ENCODE measurements around the gene REEP1. TPM values are rescaled to one million over a fixed set of nuclear protein-coding genes. Genes with fewer than 3 reads are reported as not detected.

Gene REEP1
- total RNA-seq, 4 donors from 2014 or later: 0.39 to 3.3 (median 1.7) TPM

GRCh38 chr2:86338778-86339295 is 1.4 kb upstream of the REEP1 start:
- H3K27me3 ChIP-seq: peaks cover 0 to 63% of the 10 kb centered on the region in 2 donors
- DNase-seq (ENCODE audit: low spot score in 2 of 2): no peak
- H3K9me3 ChIP-seq: peaks cover 0 to 20% (median 0%) of the 10 kb centered on the region in 4 donors
- no peak overlapping the region for H3K27ac ChIP-seq
- 69 to 76% methylated on average over 10 of the region's 10 CpGs for WGBS, 2 donors
- no peak overlapping the region for H3K4me3 ChIP-seq
- H3K36me3 ChIP-seq: no peaks in the 10 kb centered on the region
- no peak for TF ChIP-seq EP300 (IDR thresholded peaks at IDR 0.05)
- no peak for TF ChIP-seq CTCF (IDR thresholded peaks at IDR 0.05)
- TF ChIP-seq POLR2A (IDR thresholded peaks at IDR 0.05): no peak
- H3K4me1 ChIP-seq: peaks cover 0 to 24% (median 14%) of the 10 kb centered on the region in 4 donors

- peaks cover 0 to 24% (median 14%) of the 10 kb centered on the region in 4 donors for H3K4me1 ChIP-seq
- DNase-seq (ENCODE audit: low spot score in 2 of 2): no peak
- H3K9me3 ChIP-seq: peaks cover 0 to 12% (median 0%) of the 10 kb centered on the region in 4 donors
- peaks cover 0 to 63% of the 10 kb centered on the region in 2 donors for H3K27me3 ChIP-seq
- H3K4me3 ChIP-seq: peak overlapping the region; percentile 24 to 64 (median 32)
- WGBS, 2 donors: 2 to 3% methylated on average over 28 to 33 of the region's 45 CpGs
- no peak overlapping the region for H3K27ac ChIP-seq
- no peak for TF ChIP-seq CTCF (IDR thresholded peaks at IDR 0.05)
- TF ChIP-seq POLR2A (IDR thresholded peaks at IDR 0.05): no peak
- no peak for TF ChIP-seq EP300 (IDR thresholded peaks at IDR 0.05)
- H3K36me3 ChIP-seq: no peaks in the 10 kb centered on the region
These were observed 667 bp downstream of the REEP1 start for GRCh38 chr2:86336675-86337243.

GRCh38 chr2:86335865-86336674 is 1.4 kb downstream of the REEP1 start:
- Histone ChIP-seq H3K4me3 (peak overlapping the region in 2 of 4 donors; percentile 38 to 64), H3K36me3 (no peaks in the 10 kb centered on the region), H3K4me1 (peaks cover 0 to 24% (median 14%) of the 10 kb centered on the region in 4 donors), H3K9me3 (peaks cover 0 to 6% (median 0%) of the 10 kb centered on the region in 4 donors), H3K27ac (no peak overlapping the region), H3K27me3 (peaks cover 0 to 63% of the 10 kb centered on the region in 2 donors)
- WGBS, 2 donors: 34 to 44% methylated on average over 15 of the region's 15 CpGs
- no peak for DNase-seq (ENCODE audit: low spot score in 2 of 2)
- no peak for TF ChIP-seq CTCF (IDR thresholded peaks at IDR 0.05)
- TF ChIP-seq POLR2A (IDR thresholded peaks at IDR 0.05): no peak
- TF ChIP-seq EP300 (IDR thresholded peaks at IDR 0.05): no peak

GRCh38 chr2:86333378-86333777 is 4.0 kb downstream of the REEP1 start:
- no peak overlapping the region for H3K27ac ChIP-seq
- H3K36me3 ChIP-seq: no peaks in the 10 kb centered on the region
- TF ChIP-seq POLR2A (IDR thresholded peaks at IDR 0.05) (no peak), CTCF (IDR thresholded peaks at IDR 0.05) (no peak)
- WGBS, 2 donors: 38 to 41% methylated on average over 2 of the region's 2 CpGs
- peaks cover 0 to 23% (median 14%) of the 10 kb centered on the region in 4 donors for H3K4me1 ChIP-seq
- no peak for DNase-seq (ENCODE audit: low spot score in 2 of 2)
- H3K27me3 ChIP-seq: peaks cover 0 to 41% of the 10 kb centered on the region in 2 donors
- no peak overlapping the region for H3K4me3 ChIP-seq
- peaks cover 0 to 13% (median 0%) of the 10 kb centered on the region in 4 donors for H3K9me3 ChIP-seq

GRCh38 chr2:86332654-86333053 is 4.8 kb downstream of the REEP1 start:
- Histone ChIP-seq H3K36me3 (no peaks in the 10 kb centered on the region), H3K27me3 (peaks cover 0 to 34% of the 10 kb centered on the region in 2 donors), H3K27ac (no peak overlapping the region), H3K4me1 (peaks cover 0 to 16% (median 8%) of the 10 kb centered on the region in 4 donors), H3K4me3 (no peak overlapping the region), H3K9me3 (peaks cover 0 to 14% (median 0%) of the 10 kb centered on the region in 4 donors)
- no peak for DNase-seq (ENCODE audit: low spot score in 2 of 2)
- TF ChIP-seq EP300 (IDR thresholded peaks at IDR 0.05): no peak
- TF ChIP-seq CTCF (IDR thresholded peaks at IDR 0.05): no peak
- TF ChIP-seq POLR2A (IDR thresholded peaks at IDR 0.05): no peak
- 81 to 96% methylated on average over 1 of the region's 1 CpG for WGBS, 2 donors
